HG03135 (cell line): Measurements from ENCODE around the gene TRIP13.
"Not testable (repeated sequence)": the region's sequence is repeated elsewhere in the genome, so short reads cannot be mapped to it uniquely, and the experiment has no call there.

ENCODE experiments used
- ATAC-seq: cut with Tn5 transposase; IDR thresholded peaks from one replicate; pipeline ENCODE4 v1.9.1; 2021; ENCODE audit warnings: mild to moderate bottlenecking, moderate library complexity; ENCODE audit not compliant: unreplicated experiment

TRIP13 gene

GRCh38 chr5:889075-889710 lies 3.5 kb upstream of the TRIP13 start:
- ATAC-seq = no peak

- no peak for ATAC-seq
Measured at GRCh38 chr5:891117-891836, 1.4 kb upstream of the TRIP13 start.

GRCh38 chr5:891837-892393 lies 769 bp upstream of the TRIP13 start:
- ATAC-seq = peak; percentile 6

GRCh38 chr5:893137-893506 lies 438 bp downstream of the TRIP13 start:
- ATAC-seq = peak; percentile 24

GRCh38 chr5:893711-894110 lies 1.0 kb downstream of the TRIP13 start:
- no peak for ATAC-seq

DNA sequence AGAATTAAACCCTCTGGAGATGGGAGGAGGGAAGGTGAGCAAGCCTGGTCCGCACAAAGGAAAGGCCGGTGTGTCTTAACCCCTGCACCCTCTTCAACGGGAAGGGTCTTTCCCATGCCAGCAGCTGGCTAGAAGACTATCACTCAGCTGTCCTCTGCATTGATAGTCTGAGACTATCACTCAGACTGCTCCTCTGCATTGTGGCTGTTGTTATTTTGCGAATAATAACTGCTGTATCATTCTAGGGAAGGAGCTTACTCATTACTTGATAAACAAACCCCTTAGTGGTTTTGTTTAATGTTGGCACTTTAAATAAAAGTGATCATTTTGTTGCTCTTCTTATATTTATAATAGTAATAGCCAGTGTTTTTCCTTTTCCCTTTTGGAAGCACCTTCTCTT lies 8.1 kb downstream of the TRIP13 start:
- ATAC-seq = no peak

GRCh38 chr5:902129-902916 lies 9.6 kb downstream of the TRIP13 start:
- ATAC-seq = no peak

DNA sequence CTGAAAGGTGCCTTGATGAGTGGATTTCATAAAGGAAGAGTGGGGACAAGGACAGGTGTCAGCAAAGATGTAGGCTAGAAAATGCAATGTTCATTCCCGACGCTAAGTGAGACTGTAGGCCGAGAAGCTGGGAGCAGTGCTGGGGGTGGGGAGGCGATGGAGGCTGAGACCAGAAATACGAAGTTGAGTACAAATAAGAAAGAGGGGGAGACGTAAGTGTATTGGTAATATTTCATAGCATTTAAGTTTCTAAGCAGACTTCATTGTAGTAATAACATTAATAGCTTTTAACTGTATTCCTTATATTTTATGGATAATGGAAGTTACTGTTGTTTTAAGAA lies 11.0 kb downstream of the TRIP13 start:
- no peak for ATAC-seq

DNA sequence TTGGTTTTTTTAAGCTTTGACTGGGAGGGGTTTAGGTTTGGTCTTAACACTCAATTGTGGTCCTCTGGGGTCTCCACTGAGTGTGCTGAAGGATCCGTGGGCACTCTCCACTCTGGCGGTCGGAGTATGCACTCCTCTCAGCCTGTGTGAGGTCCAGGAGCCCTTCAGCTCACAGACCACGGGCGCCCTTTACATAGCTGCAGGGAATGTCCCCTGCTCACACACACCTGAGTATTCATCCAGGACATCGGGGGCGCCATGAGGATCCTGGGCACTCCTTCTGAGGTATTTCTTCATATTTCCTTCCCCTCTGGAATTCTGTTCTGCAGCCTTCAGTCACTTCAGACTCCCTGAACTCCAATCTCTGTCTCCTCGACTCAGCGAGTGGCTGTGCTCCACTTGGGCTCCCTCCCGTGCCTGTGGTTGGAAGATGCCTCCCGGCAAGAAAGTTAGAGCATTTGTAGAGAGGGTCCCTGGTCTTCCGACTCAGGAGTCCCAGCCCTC lies 12.5 kb downstream of the TRIP13 start:
- no peak for ATAC-seq

GRCh38 chr5:907366-907910 lies 14.8 kb downstream of the TRIP13 start:
- no peak for ATAC-seq

GRCh38 chr5:908172-908571 lies 15.5 kb downstream of the TRIP13 start:
- ATAC-seq = no peak

DNA sequence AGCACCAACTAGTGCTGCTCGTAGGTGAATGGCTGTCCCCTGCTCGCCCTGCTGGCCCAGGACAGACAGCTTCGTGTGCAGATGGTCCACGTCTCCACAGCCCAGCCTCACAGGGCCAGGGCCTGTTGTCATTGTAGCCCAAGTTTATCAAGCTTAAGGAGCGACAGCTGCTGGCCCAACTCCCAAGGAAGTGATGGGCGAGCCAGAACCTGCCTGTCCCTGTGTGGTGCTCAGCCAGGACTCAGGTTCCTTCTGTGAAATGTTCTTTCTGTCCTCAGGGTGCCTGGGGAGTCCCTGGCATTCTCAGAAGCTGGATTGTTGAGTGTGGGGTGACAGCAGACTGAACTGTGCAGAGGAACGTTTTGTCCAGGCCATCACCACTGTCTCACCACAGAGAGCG lies 16.4 kb downstream of the TRIP13 start:
- no peak for ATAC-seq

DNA sequence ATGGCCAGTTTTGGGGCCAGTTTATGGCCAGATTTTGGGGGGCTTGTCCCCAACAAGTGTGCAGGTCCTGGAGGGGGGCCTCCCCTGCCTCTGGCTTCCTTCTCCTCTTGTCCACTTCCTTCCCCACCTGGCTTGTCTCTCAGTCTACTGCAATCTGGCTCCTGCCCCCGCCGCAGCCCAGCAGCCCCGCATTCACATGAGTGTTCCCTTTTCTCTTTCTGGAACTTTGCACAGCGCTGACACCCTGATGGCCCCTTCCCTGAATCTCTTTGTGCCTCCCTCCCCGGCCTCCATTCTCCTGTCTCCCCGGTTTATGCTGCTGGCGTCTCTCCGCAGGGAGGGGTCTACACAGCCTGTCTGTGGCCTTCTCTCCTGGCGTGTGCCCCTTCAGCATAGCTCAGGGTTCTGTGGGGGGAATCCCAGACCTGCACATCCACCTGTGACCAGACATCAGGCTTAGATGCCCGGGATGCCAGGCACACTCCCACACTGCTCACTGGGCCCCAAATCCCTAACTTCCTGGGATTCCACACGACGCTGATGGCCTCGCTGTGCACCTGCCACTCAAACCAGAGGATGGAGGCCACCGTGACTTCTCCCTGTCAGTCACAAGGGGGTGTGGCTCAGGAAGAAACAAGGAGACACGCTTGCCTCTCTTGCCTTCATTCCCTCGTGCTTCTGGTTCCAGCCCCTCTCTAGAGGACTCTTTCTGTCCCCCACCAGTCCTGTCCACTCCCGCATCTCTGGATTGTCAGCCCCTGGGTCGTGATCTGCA lies 17.5 kb downstream of the TRIP13 start:
- no peak for ATAC-seq

DNA sequence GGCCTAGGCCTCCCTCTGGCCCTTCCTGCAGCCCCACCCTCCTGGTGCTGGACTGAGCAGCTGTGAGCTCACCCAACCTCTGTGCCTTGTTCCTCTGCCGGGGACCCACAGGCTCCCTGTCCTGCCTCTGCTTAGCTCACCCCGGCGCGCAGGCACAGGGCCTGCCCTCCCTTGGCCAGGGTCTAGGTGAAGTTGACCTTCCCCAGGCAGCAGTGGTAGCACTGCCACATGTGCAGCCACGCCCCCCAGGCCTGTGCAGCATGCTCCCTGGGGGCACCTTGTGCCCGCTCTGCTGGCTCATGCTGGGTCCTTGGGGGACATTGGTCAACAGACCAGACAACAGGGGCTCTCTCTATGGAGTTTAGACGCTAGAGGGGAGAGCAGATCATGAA lies 18.1 kb downstream of the TRIP13 start:
- ATAC-seq = no peak

DNA sequence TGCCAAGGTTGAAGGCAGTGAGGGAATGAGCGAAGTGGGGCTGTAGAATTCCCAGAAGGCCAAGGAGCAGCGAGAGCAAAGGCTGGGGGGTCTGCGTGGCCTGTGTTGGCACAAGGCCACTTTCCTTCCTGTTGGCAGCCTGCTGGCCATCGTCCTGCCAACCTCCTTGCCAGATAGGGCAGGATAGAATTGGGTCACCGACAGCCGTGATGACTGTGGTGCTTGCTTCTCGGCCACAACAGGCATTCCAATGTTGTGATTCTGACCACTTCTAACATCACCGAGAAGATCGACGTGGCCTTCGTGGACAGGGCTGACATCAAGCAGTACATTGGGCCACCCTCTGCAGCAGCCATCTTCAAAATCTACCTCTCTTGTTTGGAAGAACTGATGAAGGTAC lies 18.9 kb downstream of the TRIP13 start:
- no peak for ATAC-seq

DNA sequence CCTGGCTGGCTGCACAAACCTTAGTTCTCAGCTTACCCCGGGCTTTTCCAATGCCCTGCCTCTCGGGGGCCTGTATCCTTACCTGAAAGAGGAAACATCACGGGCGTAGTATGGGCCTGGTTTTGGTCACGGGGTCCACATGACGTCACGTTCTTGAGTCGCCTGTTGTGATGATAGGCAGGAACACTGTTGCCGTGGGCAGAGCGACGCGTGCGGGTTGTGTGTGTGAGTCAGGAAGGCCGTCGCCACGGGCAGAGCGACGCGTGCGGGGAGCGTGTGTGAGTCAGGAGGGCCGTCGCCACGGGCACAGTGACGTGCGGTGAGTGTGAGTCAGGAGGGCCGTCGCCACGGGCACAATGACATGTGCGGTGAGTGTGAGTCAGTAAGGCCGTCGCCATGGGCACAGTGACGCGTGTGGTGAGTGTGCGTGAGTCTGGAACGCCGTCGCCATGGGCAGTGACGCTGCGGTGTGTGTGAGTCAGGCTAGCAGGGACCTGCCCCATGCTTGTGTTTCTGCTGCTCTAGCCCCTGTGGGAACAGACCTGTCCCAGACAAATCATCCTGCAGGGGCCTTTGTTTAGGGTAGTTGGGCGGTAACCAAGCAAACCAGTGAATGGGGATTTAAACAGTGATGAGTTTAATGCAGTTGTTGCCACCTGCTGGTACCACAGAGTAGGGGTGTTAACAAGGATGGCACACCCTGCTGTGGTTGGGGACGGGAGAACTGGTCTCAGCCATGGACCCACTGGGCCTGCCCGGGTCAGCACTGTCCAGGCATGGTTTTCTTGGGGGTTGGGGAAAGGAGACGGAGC lies 19.8 kb downstream of the TRIP13 start:
- no peak for ATAC-seq

DNA sequence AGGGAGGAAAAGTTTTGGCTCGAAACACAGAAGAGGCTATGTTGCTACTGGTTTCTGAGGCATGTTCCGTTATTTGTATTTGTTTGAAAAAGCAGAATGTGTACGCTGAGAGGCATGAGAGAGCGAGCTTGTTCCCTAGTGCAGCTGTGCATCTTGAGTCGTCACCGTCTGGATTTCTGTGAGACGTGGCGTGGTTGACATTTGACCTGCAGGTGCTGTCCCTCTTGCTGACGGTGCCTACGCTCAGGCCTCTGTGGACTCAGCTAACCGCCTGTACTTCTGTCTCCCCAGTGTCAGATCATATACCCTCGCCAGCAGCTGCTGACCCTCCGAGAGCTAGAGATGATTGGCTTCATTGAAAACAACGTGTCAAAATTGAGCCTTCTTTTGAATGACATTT lies 21.5 kb downstream of the TRIP13 start:
- no peak for ATAC-seq

DNA sequence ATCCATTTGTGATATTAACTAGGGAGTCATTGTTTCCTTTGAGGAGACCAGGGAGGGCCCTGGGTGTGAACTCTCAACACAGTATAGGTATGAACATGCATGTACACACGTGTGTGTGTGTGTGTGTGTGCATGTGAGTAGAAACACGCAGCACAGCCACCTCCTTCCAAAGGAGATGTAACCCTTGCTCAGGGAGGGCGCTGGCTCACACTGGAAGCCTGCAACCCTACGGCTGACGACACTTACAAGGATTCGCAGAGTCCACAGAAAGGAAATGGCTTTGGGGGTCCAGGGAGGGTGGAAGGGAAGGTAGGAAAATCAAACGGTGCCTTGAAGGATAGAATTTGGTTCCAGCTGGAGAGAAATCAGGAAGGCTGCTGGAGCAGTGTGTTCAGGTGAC lies 21.9 kb downstream of the TRIP13 start:
- ATAC-seq = no peak

DNA sequence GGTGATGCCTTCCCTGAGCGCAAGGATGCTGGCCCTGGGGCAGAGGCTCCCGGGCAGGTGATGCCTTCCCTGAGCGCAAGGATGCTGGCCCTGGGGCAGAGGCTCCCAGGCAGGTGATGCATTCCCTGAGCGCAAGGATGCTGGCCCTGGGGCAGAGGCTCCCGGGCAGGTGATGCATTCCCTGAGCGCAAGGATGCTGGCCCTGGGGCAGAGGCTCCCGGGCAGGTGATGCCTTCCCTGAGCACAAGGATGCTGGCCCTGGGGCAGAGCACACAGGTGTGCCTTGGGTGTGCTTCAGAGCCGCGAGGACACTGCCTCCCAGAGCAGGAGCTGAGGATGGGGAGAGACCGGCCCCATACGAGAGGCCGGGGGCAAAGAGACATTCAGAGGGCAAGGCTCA lies 22.7 kb downstream of the TRIP13 start:
- not testable (repeated sequence) for ATAC-seq

- no peak for ATAC-seq
Measured at GRCh38 chr5:915946-916345, 23.3 kb downstream of the TRIP13 start.
